ENCODE measurements around the gene SERINC5.
A peak's percentile ranks its signal among the peaks of the same experiment; 100 is the strongest.

SERINC5 gene

GRCh38 chr5:80094236-80094738 is 161.6 kb downstream of the SERINC5 start:
- DNase-seq (ENCODE audit: low spot score) = no peak

- DNase-seq (ENCODE audit: low spot score) = no peak
Measured at GRCh38 chr5:80093796-80094195, 162.1 kb downstream of the SERINC5 start.

- no peak for DNase-seq (ENCODE audit: low spot score)
Measured at GRCh38 chr5:80092486-80093107, 163.3 kb downstream of the SERINC5 start.

- DNase-seq (ENCODE audit: low spot score) = peak; percentile 68
Measured at GRCh38 chr5:80091792-80092192, 164.1 kb downstream of the SERINC5 start.

- DNase-seq (ENCODE audit: low spot score) = no peak
Measured at GRCh38 chr5:80090884-80091166, 165.0 kb downstream of the SERINC5 start.

DNA sequence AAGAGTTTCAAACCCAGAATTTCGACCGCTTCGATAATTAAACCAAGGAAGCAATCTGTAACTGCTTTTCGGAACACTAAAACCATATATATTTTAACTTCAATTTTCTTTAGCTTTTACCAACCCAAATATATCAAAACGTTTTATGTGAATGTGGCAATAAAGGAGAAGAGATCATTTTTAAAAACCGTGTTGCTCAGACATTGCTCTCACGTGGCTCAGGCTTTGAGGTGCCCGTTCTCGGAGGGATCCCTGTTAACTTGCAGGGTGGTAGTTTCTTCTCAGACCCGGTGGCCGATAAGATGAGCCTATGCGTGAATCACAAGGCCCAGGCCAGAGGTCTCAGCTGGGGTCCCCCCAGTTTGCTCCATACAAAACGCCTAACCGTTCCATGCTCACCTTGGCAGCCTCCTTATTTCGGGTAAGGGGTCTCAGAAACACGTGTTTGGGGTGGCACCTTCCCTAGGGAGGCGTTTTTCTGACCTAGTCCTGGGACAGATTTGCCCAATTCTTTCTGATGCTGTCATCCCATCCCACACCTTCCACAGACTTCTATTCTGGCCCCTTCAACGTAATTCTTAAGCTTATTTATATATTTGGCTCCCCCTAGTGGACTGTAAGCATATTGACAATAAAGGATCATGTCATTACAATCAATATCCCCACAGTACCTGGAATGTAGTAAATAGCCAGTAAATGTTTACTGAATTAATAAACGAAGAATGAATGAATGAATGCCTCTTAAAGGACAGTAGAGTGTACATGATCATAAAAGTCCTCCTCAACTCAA is 172.6 kb downstream of the SERINC5 start:
- DNase-seq (ENCODE audit: low spot score) = peak; percentile 70

DNA sequence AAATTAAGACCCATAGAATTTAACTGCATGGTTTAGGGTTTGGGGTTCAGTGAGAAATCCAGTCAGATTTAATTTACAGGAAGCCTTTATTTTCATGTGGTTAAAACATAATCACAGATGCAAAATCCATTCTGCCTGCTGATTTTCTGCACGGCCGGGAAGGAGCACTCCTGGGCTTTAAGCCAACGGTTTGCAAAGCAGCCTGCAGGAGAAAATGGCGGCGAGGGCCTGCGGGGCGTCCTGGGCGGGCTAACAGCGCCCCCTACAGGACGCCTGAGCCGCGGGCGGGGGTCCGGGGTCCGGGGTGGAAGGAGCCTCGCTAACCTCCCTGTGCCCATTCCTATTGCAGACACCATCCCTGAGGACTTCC is 173.1 kb downstream of the SERINC5 start:
- DNase-seq (ENCODE audit: low spot score) = peak; percentile 75

- no peak for DNase-seq (ENCODE audit: low spot score)
Measured at GRCh38 chr5:80082281-80082680, 173.6 kb downstream of the SERINC5 start.

- no peak for DNase-seq (ENCODE audit: low spot score)
Measured at GRCh38 chr5:80078921-80079320, 176.9 kb downstream of the SERINC5 start.

- DNase-seq (ENCODE audit: low spot score) = no peak
Measured at GRCh38 chr5:80077051-80077714, 178.7 kb downstream of the SERINC5 start.

DNA sequence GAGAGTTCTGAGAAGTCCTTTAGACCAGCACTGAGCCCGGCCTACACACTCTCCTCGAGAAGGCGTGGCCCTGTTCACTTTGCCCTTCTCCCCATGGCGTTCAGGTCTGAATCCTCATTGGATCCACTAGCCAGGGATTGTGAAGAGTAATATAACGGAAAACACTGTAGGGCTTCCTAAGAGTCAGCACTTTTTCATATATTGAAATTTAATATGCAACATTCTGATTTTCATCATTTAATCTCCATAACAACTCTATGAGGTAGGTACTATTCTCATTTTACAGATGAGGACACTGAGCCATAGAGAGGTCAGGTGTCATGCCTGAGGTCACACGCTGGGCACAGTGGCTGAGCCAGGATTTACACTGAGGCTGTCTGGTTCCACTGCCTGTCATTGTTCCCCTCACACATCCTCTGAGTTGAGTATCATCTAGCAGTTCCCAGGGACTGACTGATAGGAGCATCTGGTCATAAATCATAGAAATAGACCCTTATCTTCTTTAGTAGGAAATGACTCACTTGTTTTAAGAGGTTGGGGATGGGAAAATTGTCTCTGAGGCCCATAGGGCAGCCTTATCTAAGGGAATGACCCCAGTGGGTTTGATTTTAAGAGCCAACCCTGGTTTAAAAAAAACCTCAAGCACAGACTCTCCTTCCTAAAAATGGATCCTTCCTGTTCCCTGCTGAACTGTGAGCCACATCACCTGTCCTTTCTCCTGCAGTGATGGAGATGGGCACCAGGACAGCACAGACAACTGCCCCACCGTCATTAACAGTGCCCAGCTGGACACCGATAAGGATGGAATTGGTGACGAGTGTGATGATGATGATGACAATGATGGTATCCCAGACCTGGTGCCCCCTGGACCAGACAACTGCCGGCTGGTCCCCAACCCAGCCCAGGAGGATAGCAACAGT is 179.5 kb downstream of the SERINC5 start:
- DNase-seq (ENCODE audit: low spot score) = no peak

DNA sequence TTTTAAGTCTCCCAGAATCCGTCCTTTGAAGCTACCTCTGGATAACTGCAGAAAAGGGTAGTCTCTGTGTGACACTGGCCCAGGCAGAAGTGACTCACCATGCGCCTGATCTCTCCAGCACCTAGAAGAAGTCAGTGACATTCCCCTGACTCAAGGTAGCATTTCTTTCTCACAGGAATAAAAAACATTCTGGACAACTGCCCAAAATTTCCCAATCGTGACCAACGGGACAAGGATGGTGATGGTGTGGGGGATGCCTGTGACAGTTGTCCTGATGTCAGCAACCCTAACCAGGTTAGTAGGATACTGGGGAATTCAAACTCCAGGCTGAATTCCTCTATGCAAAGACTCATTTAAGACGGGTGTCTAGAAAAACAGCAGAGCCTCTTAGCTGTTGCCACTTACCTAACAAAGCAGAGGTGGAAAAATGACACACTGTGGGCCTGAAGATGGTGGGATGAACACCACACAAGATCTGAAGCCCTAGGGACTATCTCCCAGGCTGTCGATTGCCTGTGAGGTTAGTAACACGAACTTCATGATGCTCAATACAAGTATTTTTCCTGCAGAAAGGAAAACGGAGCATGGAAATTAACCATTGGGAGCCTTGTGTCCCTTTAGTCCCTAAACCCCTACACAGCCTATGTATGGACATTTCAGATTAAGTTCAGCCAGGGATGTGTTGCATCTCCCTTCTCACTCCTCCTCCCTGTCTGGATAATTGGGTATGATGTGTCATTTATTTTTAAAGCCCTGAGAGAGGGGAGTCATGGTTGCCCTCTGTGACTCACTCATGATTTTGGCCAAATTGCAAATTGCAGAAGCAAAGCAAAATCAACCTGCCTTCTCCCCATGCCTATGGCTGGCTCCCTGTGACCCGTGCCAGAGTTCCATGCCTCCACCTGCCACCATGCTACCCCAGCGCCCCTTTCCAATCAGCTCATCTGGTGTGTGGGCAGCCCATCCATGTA is 183.5 kb downstream of the SERINC5 start:
- DNase-seq (ENCODE audit: low spot score) = no peak

DNA sequence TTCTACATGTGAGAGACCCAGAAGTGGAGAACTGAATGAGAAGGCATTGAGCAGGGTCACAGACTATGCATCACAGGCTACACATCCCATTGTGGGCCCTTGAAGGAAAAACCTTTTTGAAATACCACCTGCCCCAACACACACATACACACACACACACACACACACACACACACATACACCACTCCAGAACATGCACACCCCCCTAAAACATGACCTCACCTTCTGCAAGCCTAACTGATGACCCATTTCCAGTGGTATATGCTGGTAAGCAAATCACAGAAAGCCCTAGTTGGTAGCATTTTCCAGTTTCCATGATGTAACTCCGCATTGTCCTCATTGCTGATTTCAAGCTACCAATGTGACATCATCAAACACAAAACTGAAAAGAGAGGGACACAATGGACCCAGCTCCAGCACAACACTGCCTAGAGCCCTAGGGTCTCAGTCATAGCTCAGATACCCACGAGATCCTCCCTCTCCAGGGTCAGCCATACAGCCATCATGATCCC is 184.3 kb downstream of the SERINC5 start:
- DNase-seq (ENCODE audit: low spot score) = no peak

GRCh38 chr5:80070338-80071056 is 185.4 kb downstream of the SERINC5 start:
- DNase-seq (ENCODE audit: low spot score) = no peak

DNA sequence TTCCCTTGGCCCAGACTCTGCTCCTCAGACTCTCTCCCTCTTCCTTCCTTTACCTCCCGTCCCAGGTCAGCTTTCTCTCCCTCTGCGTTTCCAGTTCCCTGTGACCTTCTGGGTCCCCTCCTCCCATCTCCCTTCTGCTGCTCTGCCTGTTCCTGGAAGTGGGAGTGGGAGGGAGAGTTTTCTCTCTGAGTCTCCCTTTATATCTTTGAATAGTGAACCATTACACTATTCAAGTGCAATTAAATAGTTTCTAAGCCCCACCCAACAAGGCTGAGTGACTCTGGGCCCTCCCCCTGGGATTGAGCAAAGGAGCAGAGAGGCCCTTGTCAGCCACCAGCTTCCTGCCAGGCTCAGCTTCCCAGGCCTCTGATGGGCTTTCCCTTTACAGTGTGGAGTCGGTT is 185.9 kb downstream of the SERINC5 start:
- DNase-seq (ENCODE audit: low spot score) = no peak

DNA sequence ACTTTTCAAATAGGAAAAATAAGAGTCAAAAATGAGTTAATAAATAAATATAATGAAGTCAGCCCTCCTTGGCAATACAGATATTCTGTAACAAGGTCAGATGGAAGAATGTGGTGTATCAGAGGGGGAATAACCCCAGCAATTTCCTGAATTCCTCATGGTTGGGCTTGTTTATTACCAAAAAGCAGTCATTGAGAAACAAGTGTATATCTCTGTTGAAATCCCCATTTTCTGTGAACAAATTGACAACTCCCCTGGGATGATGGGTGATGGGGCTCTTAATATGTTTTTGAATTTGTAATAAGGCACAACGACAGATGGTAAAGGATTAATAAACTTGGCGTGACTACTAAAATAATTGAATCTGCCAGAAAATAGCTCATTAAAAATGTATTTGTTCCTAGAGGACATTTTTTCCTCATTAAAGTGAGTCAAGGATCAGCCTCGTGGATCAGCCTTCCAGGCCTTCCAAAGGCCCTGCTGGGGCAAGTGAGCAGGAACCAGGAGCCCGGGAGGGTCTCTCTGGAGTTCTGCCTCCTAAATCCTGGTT is 186.5 kb downstream of the SERINC5 start:
- no peak for DNase-seq (ENCODE audit: low spot score)

DNA sequence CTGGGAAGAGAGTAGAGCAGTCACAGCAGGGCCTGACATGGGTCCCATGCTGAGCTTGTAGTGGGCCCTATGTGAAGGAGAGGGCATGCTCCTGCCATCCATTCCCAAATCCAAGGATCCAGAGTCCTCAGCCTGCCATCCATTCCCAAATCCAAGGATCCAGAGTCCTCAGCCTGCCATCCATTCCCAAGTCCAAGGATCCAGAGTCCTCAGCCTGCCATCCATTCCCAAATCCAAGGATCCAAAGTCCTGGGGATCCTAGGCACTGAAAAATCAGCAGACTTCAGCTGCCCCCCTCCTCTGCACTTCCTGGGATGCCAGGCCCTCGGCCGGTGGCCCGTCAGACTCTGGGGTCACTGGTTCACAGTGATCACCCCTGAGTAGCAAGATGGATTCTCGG is 187.1 kb downstream of the SERINC5 start:
- DNase-seq (ENCODE audit: low spot score) = no peak

DNA sequence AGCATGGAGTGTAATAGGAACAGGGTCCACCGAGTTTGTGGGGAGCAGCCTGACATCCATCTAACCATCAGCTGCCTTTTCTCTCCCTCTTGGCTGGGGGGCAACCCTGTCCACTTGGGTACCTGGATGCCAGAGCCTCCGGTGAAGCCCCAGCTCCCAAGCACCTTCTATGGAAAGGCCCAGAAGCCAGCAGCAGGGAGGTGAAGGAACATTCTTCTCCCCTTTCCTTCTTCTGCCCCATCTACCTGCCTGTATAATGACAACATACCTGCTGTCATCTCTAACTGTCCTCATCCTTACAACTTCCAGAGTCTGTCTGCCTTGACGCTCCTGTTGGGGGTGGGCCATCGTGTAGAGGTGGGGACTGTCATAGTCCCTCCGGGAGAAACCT is 187.6 kb downstream of the SERINC5 start:
- no peak for DNase-seq (ENCODE audit: low spot score)

DNA sequence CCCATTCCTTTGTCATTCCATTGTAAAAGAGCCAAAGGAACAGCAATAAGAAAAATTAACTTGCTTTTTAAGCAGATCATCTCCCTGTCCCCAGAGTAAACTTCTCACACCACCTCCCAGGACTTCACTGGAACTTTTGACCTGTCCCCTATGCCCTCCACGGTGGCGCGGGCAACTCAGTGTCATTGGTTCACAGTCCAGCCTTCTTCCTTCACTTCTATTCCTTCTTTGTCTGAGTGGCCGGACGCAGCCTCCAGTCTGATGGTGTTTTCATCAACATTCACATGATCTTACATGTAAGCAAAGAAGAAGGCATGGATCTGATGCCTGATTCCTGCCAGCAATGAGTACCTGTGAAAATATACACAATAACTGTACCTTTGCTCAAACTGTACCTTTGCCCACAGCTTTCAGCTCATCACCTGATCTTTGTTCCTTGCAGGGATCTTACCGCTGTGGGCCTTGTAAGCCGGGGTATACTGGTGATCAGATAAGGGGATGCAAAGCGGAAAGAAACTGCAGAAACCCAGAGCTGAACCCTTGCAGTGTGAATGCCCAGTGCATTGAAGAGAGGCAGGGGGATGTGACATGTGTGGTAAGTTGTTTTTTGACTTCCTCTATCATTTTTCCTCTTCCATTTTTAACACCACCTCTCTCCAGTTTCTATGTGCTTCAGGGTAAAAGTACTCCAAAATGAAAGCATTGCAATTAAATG is 188.2 kb downstream of the SERINC5 start:
- DNase-seq (ENCODE audit: low spot score) = no peak
